Left colon (tissue), 2 donors: Measurements from ENCODE around the gene SCYGR5. TPM values are rescaled to one million over a fixed set of nuclear protein-coding genes. Genes with fewer than 3 reads are reported as not detected.

ENCODE experiments used
- total RNA-seq, 2 donors: library from RNA; stranded (reverse); fragmentation: NEBNext Ultra II Directional; extraction: Animal tissue kit (Norgen Biotek cat#: 25700); gene quantifications; one replicate each; pipeline ENCODE4 v1.2.1, GENCODE V29; 2021
- donor health status: DM: no; HTN: no; CAD: no.
- donor health status: DM: yes; HTN: yes; CAD: no.

The SCYGR5 gene
- total RNA-seq, 2 donors from 2014 or later = not detected

Other genes with a start within 250 kb of the SCYGR5 start
- 10 to 100 TPM; 64.6 to 77.3 TPM for gene AGFG1, start 194.6 kb upstream of the SCYGR5 start, total RNA-seq
- not detected for gene SCYGR2, start 67.9 kb upstream of the SCYGR5 start, total RNA-seq
- gene SCYGR3, start 52.0 kb upstream of the SCYGR5 start, total RNA-seq = not detected
- not detected for gene SCYGR4, start 49.3 kb upstream of the SCYGR5 start, total RNA-seq
- 10 to 100 TPM in 1 of 2 donors, 1 to 10 TPM in 1; 8.5 to 15.2 TPM for gene SLC19A3, start 51.2 kb downstream of the SCYGR5 start, total RNA-seq
- not detected for gene SCYGR6, start 58.0 kb downstream of the SCYGR5 start, total RNA-seq
- not detected for gene SCYGR7, start 61.5 kb downstream of the SCYGR5 start, total RNA-seq
- not detected for gene SCYGR8, start 79.1 kb downstream of the SCYGR5 start, total RNA-seq
- gene CCL20, start 147.0 kb downstream of the SCYGR5 start, total RNA-seq = 10 to 100 TPM; 13.6 to 29.9 TPM
- gene DAW1, start 204.8 kb downstream of the SCYGR5 start, total RNA-seq = not detected